Neural progenitor cell (in vitro differentiated cells): ENCODE results near the gene NPVF. TPM values are rescaled to one million over a fixed set of nuclear protein-coding genes. Genes with fewer than 3 reads are reported as not detected.

Experiments used
- DNase-seq: peaks from one replicate; pipeline ENCODE4 v3.0.0-alpha.2; 2016; ENCODE audit warnings: low spot score
- H2AFZ ChIP-seq: fragments of 200-600 bp; sonication (generic); replicated peaks from 2 replicates; pipeline ENCODE4 v1.6.1; 2016; ENCODE audit warnings: antibody characterized with exemption
- H3F3A ChIP-seq: fragments of 200-600 bp; sonication (generic); 2 replicates; pipeline ENCODE4 v1.6.1; 2016; ENCODE audit warnings: antibody characterized with exemption, low read depth
- H3K27ac ChIP-seq: fragments of 200-600 bp; sonication (generic); 2 replicates; pipeline ENCODE4 v1.5.1; 2016; ENCODE audit warnings: mild to moderate bottlenecking
- H3K27me3 ChIP-seq: fragments of 200-600 bp; sonication (generic); 2 replicates; pipeline ENCODE4 v1.6.1; 2016; ENCODE audit warnings: mild to moderate bottlenecking, moderate library complexity
- H3K36me3 ChIP-seq: fragments of 200-600 bp; sonication (generic); 2 replicates; pipeline ENCODE4 v1.5.1; 2016
- H3K4me1 ChIP-seq: fragments of 200-600 bp; sonication (generic); 2 replicates; pipeline ENCODE4 v1.6.1; 2016; ENCODE audit warnings: mixed run types
- H3K4me2 ChIP-seq: fragments of 200-600 bp; sonication (generic); 2 replicates; pipeline ENCODE4 v1.6.1; 2016
- H3K4me3 ChIP-seq: fragments of 200-600 bp; sonication (generic); 2 replicates; pipeline ENCODE4 v1.5.1; 2016
- H3K79me2 ChIP-seq: fragments of 200-600 bp; sonication (generic); 2 replicates; pipeline ENCODE4 v1.6.1; 2016; ENCODE audit warnings: low read depth
- H3K9ac ChIP-seq: fragments of 200-600 bp; sonication (generic); 2 replicates; pipeline ENCODE4 v1.6.1; 2016
- H3K9me3 ChIP-seq: fragments of 200-600 bp; sonication (generic); 2 replicates; pipeline ENCODE4 v1.5.1; 2016; ENCODE audit warnings: low read depth
- H4K20me1 ChIP-seq: fragments of 200-600 bp; sonication (generic); 2 replicates; pipeline ENCODE4 v1.6.1; 2016; ENCODE audit warnings: low read depth
- H3K27ac Mint-ChIP-seq: 3 replicates; pipeline ENCODE4 v1.8.0; 2021; ENCODE audit warnings: mixed read lengths
- H3K27me3 Mint-ChIP-seq: 2 replicates; pipeline ENCODE4 v1.8.0; 2022; ENCODE audit warnings: low read depth, mild to moderate bottlenecking, inconsistent platforms, moderate library complexity, mixed read lengths; ENCODE audit not compliant: insufficient read depth
- H3K36me3 Mint-ChIP-seq: 3 replicates; pipeline ENCODE4 v1.8.0; 2021; ENCODE audit warnings: mixed read lengths
- H3K4me1 Mint-ChIP-seq: 3 replicates; pipeline ENCODE4 v1.8.0; 2021; ENCODE audit warnings: mixed read lengths
- H3K4me3 Mint-ChIP-seq: 3 replicates; pipeline ENCODE4 v1.8.0; 2021; ENCODE audit warnings: mild to moderate bottlenecking, moderate library complexity, mixed read lengths
- H3K9me3 Mint-ChIP-seq: 3 replicates; pipeline ENCODE4 v1.8.0; 2020; ENCODE audit warnings: mixed read lengths
- EZH2 ChIP-seq: fragments of 200-600 bp; sonication (generic); IDR thresholded peaks from 2 replicates; pipeline ENCODE4 v1.6.1; 2017; ENCODE audit warnings: antibody characterized with exemption, mild to moderate bottlenecking, moderate library complexity
- EZH2phosphoT487 ChIP-seq: fragments of 200-600 bp; sonication (generic); IDR thresholded peaks from 2 replicates; pipeline ENCODE4 v1.6.1; 2017; ENCODE audit warnings: antibody characterized with exemption
- total RNA-seq: library from RNA; depleted of rRNA; stranded (reverse); fragments of >200 nt; gene quantifications from 2 replicates; pipeline ENCODE4 v1.2.3, GENCODE V29; 2015; ENCODE audit warnings: low replicate concordance
- TF ChIP-seq, protein P1 (sequence below): fragments of 200-600 bp; sonication (generic); IDR thresholded peaks from 2 replicates; pipeline ENCODE4 v1.5.1; 2017; ENCODE audit warnings: antibody characterized with exemption, mild to moderate bottlenecking

Gene NPVF
- total RNA-seq, 1 donor from 2014 or later = not detected

- H3K79me2 ChIP-seq = no peaks in the 10 kb centered on the region
- H3K4me1 Mint-ChIP-seq = peaks cover 12% of the 10 kb centered on the region
- no peaks in the 10 kb centered on the region for H3K27me3 ChIP-seq
- no peaks in the 10 kb centered on the region for H3K36me3 ChIP-seq
- no peak overlapping the region for H3K4me3 Mint-ChIP-seq
- no peak overlapping the region for H3K4me2 ChIP-seq
- no peak overlapping the region for H3K4me3 ChIP-seq
- H2AFZ ChIP-seq = no peak overlapping the region
- no peak for TF ChIP-seq EZH2phosphoT487
- no peak for TF ChIP-seq EZH2
- TF ChIP-seq, protein P1, sequence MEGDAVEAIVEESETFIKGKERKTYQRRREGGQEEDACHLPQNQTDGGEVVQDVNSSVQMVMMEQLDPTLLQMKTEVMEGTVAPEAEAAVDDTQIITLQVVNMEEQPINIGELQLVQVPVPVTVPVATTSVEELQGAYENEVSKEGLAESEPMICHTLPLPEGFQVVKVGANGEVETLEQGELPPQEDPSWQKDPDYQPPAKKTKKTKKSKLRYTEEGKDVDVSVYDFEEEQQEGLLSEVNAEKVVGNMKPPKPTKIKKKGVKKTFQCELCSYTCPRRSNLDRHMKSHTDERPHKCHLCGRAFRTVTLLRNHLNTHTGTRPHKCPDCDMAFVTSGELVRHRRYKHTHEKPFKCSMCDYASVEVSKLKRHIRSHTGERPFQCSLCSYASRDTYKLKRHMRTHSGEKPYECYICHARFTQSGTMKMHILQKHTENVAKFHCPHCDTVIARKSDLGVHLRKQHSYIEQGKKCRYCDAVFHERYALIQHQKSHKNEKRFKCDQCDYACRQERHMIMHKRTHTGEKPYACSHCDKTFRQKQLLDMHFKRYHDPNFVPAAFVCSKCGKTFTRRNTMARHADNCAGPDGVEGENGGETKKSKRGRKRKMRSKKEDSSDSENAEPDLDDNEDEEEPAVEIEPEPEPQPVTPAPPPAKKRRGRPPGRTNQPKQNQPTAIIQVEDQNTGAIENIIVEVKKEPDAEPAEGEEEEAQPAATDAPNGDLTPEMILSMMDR = no peak
- H4K20me1 ChIP-seq = no peaks in the 10 kb centered on the region
- no peaks in the 10 kb centered on the region for H3K9me3 ChIP-seq
- H3K9me3 Mint-ChIP-seq = no peaks in the 10 kb centered on the region
- no peaks in the 10 kb centered on the region for H3K36me3 Mint-ChIP-seq
- H3K27me3 Mint-ChIP-seq = no peaks in the 10 kb centered on the region
- H3F3A ChIP-seq = peaks cover 20% of the 10 kb centered on the region
- no peak overlapping the region for H3K27ac ChIP-seq
- no peak overlapping the region for H3K27ac Mint-ChIP-seq
- peaks cover 33% of the 10 kb centered on the region for H3K4me1 ChIP-seq
- DNase-seq = no peak
- no peak overlapping the region for H3K9ac ChIP-seq
Measured at GRCh38 chr7:25240340-25240739, 12.1 kb upstream of the NPVF start.

DNA sequence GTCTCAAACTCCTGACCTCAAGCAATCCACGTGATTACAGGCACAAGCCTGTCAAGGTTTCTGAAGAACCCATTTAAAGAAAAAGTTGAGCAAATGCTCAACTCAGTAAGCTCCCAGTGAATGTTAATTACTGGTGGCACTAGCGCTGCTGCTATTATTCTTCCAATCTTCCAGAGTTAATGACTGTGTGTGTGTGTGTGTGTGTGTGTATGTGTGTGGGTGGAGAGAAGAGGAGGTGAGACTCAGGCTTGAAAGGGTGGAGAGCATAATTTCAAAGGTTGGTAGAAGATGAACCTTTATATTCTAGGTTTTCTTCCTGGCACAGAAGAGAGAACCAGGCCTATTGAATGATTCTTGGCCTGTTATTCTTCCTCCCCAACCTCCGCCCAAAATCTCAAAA, 11.6 kb upstream of the NPVF start:
- H3K79me2 ChIP-seq = no peaks in the 10 kb centered on the region
- H4K20me1 ChIP-seq = no peaks in the 10 kb centered on the region
- no peak overlapping the region for H3K4me3 ChIP-seq
- H3F3A ChIP-seq = peaks cover 17% of the 10 kb centered on the region
- DNase-seq = no peak
- no peak overlapping the region for H3K4me2 ChIP-seq
- H3K27ac ChIP-seq = no peak overlapping the region
- H3K9ac ChIP-seq = no peak overlapping the region
- peaks cover 11% of the 10 kb centered on the region for H3K4me1 Mint-ChIP-seq
- H3K27me3 ChIP-seq = no peaks in the 10 kb centered on the region
- H3K4me1 ChIP-seq = peaks cover 28% of the 10 kb centered on the region
- H3K36me3 ChIP-seq = no peaks in the 10 kb centered on the region
- no peak overlapping the region for H3K4me3 Mint-ChIP-seq
- no peaks in the 10 kb centered on the region for H3K27me3 Mint-ChIP-seq
- H3K27ac Mint-ChIP-seq = no peak overlapping the region
- no peak overlapping the region for H2AFZ ChIP-seq
- H3K9me3 ChIP-seq = no peaks in the 10 kb centered on the region
- no peaks in the 10 kb centered on the region for H3K36me3 Mint-ChIP-seq
- no peaks in the 10 kb centered on the region for H3K9me3 Mint-ChIP-seq
- TF ChIP-seq, protein P1 = no peak
- TF ChIP-seq EZH2 (no peak), EZH2phosphoT487 (no peak)

- Histone ChIP-seq H3K9ac (no peak overlapping the region), H2AFZ (no peak overlapping the region), H3K4me3 (no peak overlapping the region), H3K4me1 (peaks cover 11% of the 10 kb centered on the region), H3K4me2 (no peak overlapping the region), H3K27me3 (no peaks in the 10 kb centered on the region), H4K20me1 (no peaks in the 10 kb centered on the region), H3F3A (peaks cover under 1% of the 10 kb centered on the region), H3K9me3 (no peaks in the 10 kb centered on the region), H3K27ac (no peak overlapping the region), H3K36me3 (no peaks in the 10 kb centered on the region), H3K79me2 (no peaks in the 10 kb centered on the region)
- DNase-seq = no peak
- Mint-ChIP-seq H3K4me3 (no peak overlapping the region), H3K27me3 (no peaks in the 10 kb centered on the region), H3K4me1 (peaks cover 6% of the 10 kb centered on the region), H3K36me3 (no peaks in the 10 kb centered on the region), H3K27ac (no peak overlapping the region), H3K9me3 (no peaks in the 10 kb centered on the region)
- TF ChIP-seq EZH2phosphoT487 (no peak), EZH2 (no peak)
- TF ChIP-seq, protein P1 = no peak
Measured at GRCh38 chr7:25238066-25238725, 9.9 kb upstream of the NPVF start.
